Neural cell (in vitro differentiated cells): Measurements from ENCODE around the gene ELP4. TPM values are rescaled to one million over a fixed set of nuclear protein-coding genes. Genes with fewer than 3 reads are reported as not detected.
"Not testable (repeated sequence)": the region's sequence is repeated elsewhere in the genome, so short reads cannot be mapped to it uniquely, and the experiment has no call there.

Experiments
- H2AFZ ChIP-seq: fragments of 200-600, 300-800 bp; sonication (generic), shearing (Covaris generic); 2 replicates; pipeline ENCODE4 v1.6.0; 2014; ENCODE audit warnings: low read depth, mild to moderate bottlenecking, antibody characterized with exemption, low read length, moderate library complexity
- H3F3A ChIP-seq: fragments of 200-600 bp; shearing (Covaris generic); 2 replicates; pipeline ENCODE4 v1.6.1; 2016; ENCODE audit warnings: mild to moderate bottlenecking, moderate library complexity, mixed read lengths, antibody characterized with exemption, low read length; ENCODE audit not compliant: insufficient read depth, poor library complexity, severe bottlenecking
- H3K27ac ChIP-seq: fragments of 200-600, 300-800 bp; sonication (generic), shearing (Covaris generic); 2 replicates; pipeline ENCODE4 v1.5.1; 2014; ENCODE audit warnings: mild to moderate bottlenecking, low read length, moderate library complexity
- H3K27me3 ChIP-seq: fragments of 300-800, 200-600 bp; sonication (generic), shearing (Covaris generic); 2 replicates; pipeline ENCODE4 v1.6.0; 2014; ENCODE audit warnings: mild to moderate bottlenecking, low read depth, low read length, moderate library complexity; ENCODE audit not compliant: insufficient read depth
- H3K36me3 ChIP-seq: fragments of 300-800, 200-600 bp; sonication (generic), shearing (Covaris generic); 2 replicates; pipeline ENCODE4 v1.5.1; 2014; ENCODE audit warnings: mild to moderate bottlenecking, antibody characterized with exemption, low read length, moderate library complexity; ENCODE audit not compliant: insufficient read depth
- H3K4me2 ChIP-seq: fragments of 300-800, 200-600 bp; sonication (generic), shearing (Covaris generic); 2 replicates; pipeline ENCODE4 v1.6.0; 2014; ENCODE audit warnings: mild to moderate bottlenecking, low read length
- H3K4me3 ChIP-seq: fragments of 300-800, 200-600 bp; sonication (generic), shearing (Covaris generic); 2 replicates; pipeline ENCODE4 v1.5.1; 2014; ENCODE audit warnings: mild to moderate bottlenecking, low read length, moderate library complexity
- H3K79me2 ChIP-seq: fragments of 200-600 bp; shearing (Covaris generic); replicated peaks from 2 replicates; pipeline ENCODE4 v1.6.0; 2014; ENCODE audit warnings: mild to moderate bottlenecking, low read length, moderate library complexity; ENCODE audit not compliant: insufficient read depth
- H3K9ac ChIP-seq: fragments of 300-800, 200-600 bp; sonication (generic), shearing (Covaris generic); 2 replicates; pipeline ENCODE4 v1.6.1; 2016; ENCODE audit warnings: mild to moderate bottlenecking, low read length, mixed read lengths
- H3K9me2 ChIP-seq: fragments of 200-600 bp; shearing (Covaris generic); 2 replicates; pipeline ENCODE4 v1.6.1; 2016; ENCODE audit warnings: mild to moderate bottlenecking, low read length, mixed read lengths; ENCODE audit not compliant: insufficient read depth
- H3K9me3 ChIP-seq: fragments of 200-600, 300-800 bp; sonication (generic), shearing (Covaris generic); 2 replicates; pipeline ENCODE4 v1.6.1; 2016; ENCODE audit warnings: mild to moderate bottlenecking, mixed run types, low read length, moderate library complexity, mixed read lengths
- H4K20me1 ChIP-seq: fragments of 200-600 bp; shearing (Covaris generic); 2 replicates; pipeline ENCODE4 v1.6.1; 2016; ENCODE audit warnings: mild to moderate bottlenecking, mixed run types; ENCODE audit not compliant: insufficient read depth
- CTCF ChIP-seq: fragments of 450-650 bp; IDR thresholded peaks from 2 replicates; pipeline ENCODE4 v1.5.1; 2014; ENCODE audit warnings: antibody characterized with exemption, mild to moderate bottlenecking, moderate library complexity; ENCODE audit not compliant: poor library complexity, severe bottlenecking
- EP300 ChIP-seq: fragments of 450-650 bp; conservative IDR thresholded peaks from 2 replicates; pipeline ENCODE4 v1.6.1; 2014; ENCODE audit warnings: antibody characterized with exemption, mild to moderate bottlenecking, moderate library complexity; ENCODE audit not compliant: poor library complexity, severe bottlenecking
- EZH2 ChIP-seq: fragments of 200-600, 300-800 bp; shearing (Covaris generic), sonication (generic); IDR thresholded peaks from 2 replicates; pipeline ENCODE4 v1.6.1; 2014; ENCODE audit warnings: antibody characterized with exemption, low read length, borderline replicate concordance, mild to moderate bottlenecking; ENCODE audit not compliant: insufficient read depth, poor library complexity, severe bottlenecking
- MXI1 ChIP-seq: fragments of 450-650 bp; conservative IDR thresholded peaks from 2 replicates; pipeline ENCODE4 v1.6.1; 2014; ENCODE audit warnings: antibody characterized with exemption, mild to moderate bottlenecking; ENCODE audit not compliant: poor library complexity, severe bottlenecking
- POLR2AphosphoS5 ChIP-seq: IDR thresholded peaks from 2 replicates; pipeline ENCODE4 v1.6.1; 2012
- RAD21 ChIP-seq: fragments of 450-650 bp; conservative IDR thresholded peaks from 2 replicates; pipeline ENCODE4 v1.6.1; 2014; ENCODE audit warnings: antibody characterized with exemption, mild to moderate bottlenecking, moderate library complexity
- REST ChIP-seq: IDR thresholded peaks from 2 replicates; pipeline ENCODE4 v1.6.1; 2012; ENCODE audit warnings: borderline replicate concordance
- SMC3 ChIP-seq: fragments of 450-650 bp; conservative IDR thresholded peaks from 2 replicates; pipeline ENCODE4 v1.6.1; 2014; ENCODE audit warnings: antibody characterized with exemption, mild to moderate bottlenecking, moderate library complexity; ENCODE audit not compliant: poor library complexity
- TAF1 ChIP-seq: IDR thresholded peaks from 2 replicates; pipeline ENCODE4 v1.6.1; 2012; ENCODE audit warnings: low read depth
- polyA plus RNA-seq: library from polyadenylated mRNA; depleted of rRNA; stranded (reverse); fragments of >200 nt; gene quantifications from 2 replicates; pipeline ENCODE4 v1.2.3, GENCODE V29; 2014

The ELP4 gene
- polyA plus RNA-seq, 1 donor from 2014 or later, result 30.4 TPM

DNA sequence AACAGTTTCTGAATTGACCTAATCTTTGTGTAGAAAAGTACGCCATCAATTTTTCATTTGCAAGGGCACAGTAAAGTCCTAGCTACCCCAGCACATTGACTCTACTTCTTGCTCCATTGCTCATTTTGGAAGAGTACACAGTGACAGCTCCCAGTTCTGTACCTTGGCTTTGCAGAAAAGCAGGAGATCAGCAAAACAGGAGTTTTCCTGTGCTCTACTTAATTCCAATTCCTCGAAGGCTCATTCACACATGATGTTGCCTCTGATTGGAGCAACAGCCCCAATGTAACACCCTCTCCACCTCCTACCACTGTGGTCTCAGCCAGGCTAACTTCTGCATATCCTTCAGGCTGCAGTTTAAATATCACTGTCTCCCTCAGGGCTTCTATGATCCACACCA, 182.9 kb downstream of the ELP4 start:
- TF ChIP-seq REST (no peak), EZH2 (no peak), POLR2AphosphoS5 (no peak), MXI1 (no peak), RAD21 (no peak), TAF1 (no peak), SMC3 (no peak), CTCF (no peak), EP300 (no peak)
- H3K4me2 ChIP-seq, result no peak overlapping the region
- H3K9me2 ChIP-seq, result no peaks in the 10 kb centered on the region
- no peak overlapping the region for H2AFZ ChIP-seq
- H3K79me2 ChIP-seq, result no peaks in the 10 kb centered on the region
- no peaks in the 10 kb centered on the region for H4K20me1 ChIP-seq
- H3K36me3 ChIP-seq, result no peaks in the 10 kb centered on the region
- no peaks in the 10 kb centered on the region for H3K27me3 ChIP-seq
- no peak overlapping the region for H3K4me3 ChIP-seq
- H3K9ac ChIP-seq, result no peak overlapping the region
- no peaks in the 10 kb centered on the region for H3F3A ChIP-seq
- H3K27ac ChIP-seq, result no peak overlapping the region
- H3K9me3 ChIP-seq, result no peaks in the 10 kb centered on the region

- H3K4me3 ChIP-seq, H3F3A ChIP-seq, H4K20me1 ChIP-seq, H2AFZ ChIP-seq, H3K79me2 ChIP-seq, H3K4me2 ChIP-seq, H3K36me3 ChIP-seq, H3K9me2 ChIP-seq, H3K27ac ChIP-seq, H3K27me3 ChIP-seq, H3K9me3 ChIP-seq, H3K9ac ChIP-seq: not testable (repeated sequence)
These were observed 187.5 kb downstream of the ELP4 start for GRCh38 chr11:31697049-31697448.

DNA sequence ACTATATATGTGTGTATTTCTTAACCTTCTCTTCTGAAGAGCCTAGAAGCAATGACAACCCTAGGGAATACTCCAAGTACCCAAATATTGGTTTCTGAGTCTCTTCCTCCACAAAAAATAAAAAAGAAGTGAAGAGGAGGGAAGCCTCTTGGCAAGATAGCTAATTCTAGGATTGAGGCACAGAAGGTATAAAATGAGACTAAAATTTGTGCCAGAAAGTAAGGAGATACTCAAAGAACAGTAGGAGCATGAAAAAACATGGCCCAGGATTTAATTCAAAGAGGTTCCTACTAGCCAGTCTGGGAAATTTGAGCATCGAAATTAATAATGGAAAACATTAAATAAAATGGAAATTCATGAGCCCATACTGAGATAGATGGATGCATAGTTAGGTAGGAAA, 189.5 kb downstream of the ELP4 start:
- Histone ChIP-seq H3K27ac (no peak overlapping the region), H3K9ac (no peak overlapping the region), H3K4me2 (no peak overlapping the region), H3K9me3 (no peaks in the 10 kb centered on the region), H3K27me3 (no peaks in the 10 kb centered on the region), H3F3A (no peaks in the 10 kb centered on the region), H3K36me3 (no peaks in the 10 kb centered on the region), H2AFZ (no peak overlapping the region), H3K9me2 (no peaks in the 10 kb centered on the region), H3K79me2 (no peaks in the 10 kb centered on the region), H3K4me3 (no peak overlapping the region), H4K20me1 (no peaks in the 10 kb centered on the region)
- TF ChIP-seq SMC3 (no peak), REST (no peak), MXI1 (no peak)
